Retina (tissue), 1 donor: Measurements from ENCODE around the gene DNAJC4.
A peak's percentile ranks its signal among the peaks of the same experiment; 100 is the strongest.
"Not testable (repeated sequence)": the region's sequence is repeated elsewhere in the genome, so short reads cannot be mapped to it uniquely, and the experiment has no call there.

Experiments used
- DNase-seq: peaks from one replicate; pipeline ENCODE4 v3.0.0-alpha.2; 2016

Gene DNAJC4

GRCh38 chr11:64246621-64246870 lies 16.2 kb downstream of the DNAJC4 start:
- not testable (repeated sequence) for DNase-seq

GRCh38 chr11:64246871-64247728 lies 16.8 kb downstream of the DNAJC4 start, which contains the start of gene PPP1R14B:
Gene PPP1R14B, minus strand, starts transcription at chr11:64246943. Its CDS starts 270 bp downstream, at chr11:64246673.
- DNase-seq: peak; percentile 93

GRCh38 chr11:64247729-64248531 lies 17.6 kb downstream of the DNAJC4 start:
- no peak for DNase-seq

- no peak for DNase-seq
Observed at GRCh38 chr11:64248578-64248977, 18.2 kb downstream of the DNAJC4 start.

GRCh38 chr11:64249038-64249437 lies 18.7 kb downstream of the DNAJC4 start:
- no peak for DNase-seq

GRCh38 chr11:64249563-64250414 lies 19.4 kb downstream of the DNAJC4 start:
- DNase-seq: no peak

GRCh38 chr11:64250415-64251015 lies 20.2 kb downstream of the DNAJC4 start:
- no peak for DNase-seq

GRCh38 chr11:64251016-64251752 lies 20.8 kb downstream of the DNAJC4 start, which contains the start of gene PLCB3:
Gene PLCB3, plus strand, starts transcription at chr11:64251530. Its CDS starts 120 bp downstream, at chr11:64251650.
- peak; percentile 77 for DNase-seq

- DNase-seq: peak; percentile 50
Observed at GRCh38 chr11:64251753-64252002, 21.3 kb downstream of the DNAJC4 start.

- DNase-seq: no peak
Observed at GRCh38 chr11:64252003-64252872, 21.9 kb downstream of the DNAJC4 start.

GRCh38 chr11:64253043-64253442 lies 22.7 kb downstream of the DNAJC4 start:
- DNase-seq: no peak

- DNase-seq: no peak
Observed at GRCh38 chr11:64253481-64253880, 23.1 kb downstream of the DNAJC4 start.

- DNase-seq: no peak
Observed at GRCh38 chr11:64254326-64254725, 24.0 kb downstream of the DNAJC4 start.

GRCh38 chr11:64255135-64256128 lies 25.1 kb downstream of the DNAJC4 start:
- no peak for DNase-seq

- no peak for DNase-seq
Observed at GRCh38 chr11:64256300-64256699, 26.0 kb downstream of the DNAJC4 start.

GRCh38 chr11:64258356-64258755 lies 28.0 kb downstream of the DNAJC4 start:
- DNase-seq: no peak

- no peak for DNase-seq
Observed at GRCh38 chr11:64258946-64259532, 28.7 kb downstream of the DNAJC4 start.

GRCh38 chr11:64259533-64260067 lies 29.3 kb downstream of the DNAJC4 start:
- DNase-seq: no peak

GRCh38 chr11:64260147-64260708 lies 29.9 kb downstream of the DNAJC4 start:
- DNase-seq: no peak
